ENCODE results near the gene CCDC30.

DNA sequence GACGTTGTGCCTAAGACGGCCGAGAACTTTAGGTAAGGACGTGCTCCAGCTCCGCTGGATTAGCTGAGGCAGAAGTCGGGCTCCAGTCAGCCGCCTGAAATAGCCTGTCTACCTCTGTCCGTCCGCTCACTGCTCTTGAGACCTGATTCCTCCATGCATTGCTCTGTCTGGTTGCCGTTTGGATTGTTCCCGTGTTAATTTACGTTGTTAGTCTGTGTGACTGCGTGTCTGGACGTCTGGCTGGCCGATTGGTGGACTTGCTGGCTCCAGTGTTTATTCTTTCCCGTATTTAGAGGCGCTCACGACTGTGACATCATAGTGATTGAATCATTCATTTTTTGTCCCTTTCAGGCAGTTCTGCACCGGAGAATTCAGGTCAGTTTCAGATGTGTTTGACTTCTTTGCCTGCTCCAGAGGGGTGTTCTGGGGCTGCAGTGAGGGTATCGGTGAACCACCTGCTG is 195.8 kb downstream of the CCDC30 start:
- TF ChIP-seq, protein P1, sequence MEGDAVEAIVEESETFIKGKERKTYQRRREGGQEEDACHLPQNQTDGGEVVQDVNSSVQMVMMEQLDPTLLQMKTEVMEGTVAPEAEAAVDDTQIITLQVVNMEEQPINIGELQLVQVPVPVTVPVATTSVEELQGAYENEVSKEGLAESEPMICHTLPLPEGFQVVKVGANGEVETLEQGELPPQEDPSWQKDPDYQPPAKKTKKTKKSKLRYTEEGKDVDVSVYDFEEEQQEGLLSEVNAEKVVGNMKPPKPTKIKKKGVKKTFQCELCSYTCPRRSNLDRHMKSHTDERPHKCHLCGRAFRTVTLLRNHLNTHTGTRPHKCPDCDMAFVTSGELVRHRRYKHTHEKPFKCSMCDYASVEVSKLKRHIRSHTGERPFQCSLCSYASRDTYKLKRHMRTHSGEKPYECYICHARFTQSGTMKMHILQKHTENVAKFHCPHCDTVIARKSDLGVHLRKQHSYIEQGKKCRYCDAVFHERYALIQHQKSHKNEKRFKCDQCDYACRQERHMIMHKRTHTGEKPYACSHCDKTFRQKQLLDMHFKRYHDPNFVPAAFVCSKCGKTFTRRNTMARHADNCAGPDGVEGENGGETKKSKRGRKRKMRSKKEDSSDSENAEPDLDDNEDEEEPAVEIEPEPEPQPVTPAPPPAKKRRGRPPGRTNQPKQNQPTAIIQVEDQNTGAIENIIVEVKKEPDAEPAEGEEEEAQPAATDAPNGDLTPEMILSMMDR (IDR thresholded peaks at IDR 0.05; ENCODE audit: low read depth, low read length) = no peak
- no peak for TF ChIP-seq EZH2phosphoT487 (IDR thresholded peaks at IDR 0.05; ENCODE audit: low read depth)
